PC-9 (cell line): ENCODE data around the gene RNF31.

Experiments
- EZH2 ChIP-seq: fragments of 200-600 bp; sonication (generic); IDR thresholded peaks from 2 replicates; pipeline ENCODE4 v1.8.0; 2017; ENCODE audit warnings: antibody characterized with exemption, low read depth
- TF ChIP-seq, protein P1 (sequence below): fragments of 200-600 bp; sonication (generic); conservative IDR thresholded peaks from 2 replicates; pipeline ENCODE4 v1.6.1; 2017; ENCODE audit warnings: mixed run types, antibody characterized with exemption, mild to moderate bottlenecking, moderate library complexity

DNA sequence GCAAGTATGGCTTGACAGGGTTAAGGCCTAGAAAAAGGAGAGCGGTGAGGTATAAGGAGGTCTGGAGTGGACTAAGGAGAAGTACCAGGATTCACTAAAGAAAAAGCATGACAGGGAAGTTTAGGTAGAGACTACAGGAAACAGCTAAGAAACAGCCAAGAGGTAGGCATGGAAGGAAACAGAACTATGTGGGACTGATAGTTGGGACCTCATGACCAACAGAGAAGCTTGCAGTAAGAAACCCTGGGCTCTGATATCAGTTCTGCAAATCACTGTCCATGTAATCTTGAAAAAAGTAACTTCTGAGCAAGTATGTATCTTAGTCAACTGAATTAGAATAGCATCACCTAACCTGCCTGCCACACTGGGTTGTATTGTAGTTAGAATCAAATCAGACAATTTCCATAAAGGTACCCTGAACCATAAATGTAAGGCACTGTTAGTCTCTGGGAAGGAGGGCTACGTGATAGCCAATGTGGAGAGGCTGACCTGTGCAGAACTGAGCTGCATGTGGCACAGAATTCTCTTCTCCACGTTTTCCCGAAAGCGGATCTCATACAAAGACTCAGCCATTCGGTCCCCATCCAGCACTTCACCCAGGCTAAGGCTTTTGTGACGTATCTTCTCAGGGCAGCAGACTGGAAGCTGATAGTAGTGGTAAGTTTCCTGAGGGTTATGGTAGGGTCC, 47.0 kb downstream of the RNF31 start:
- TF ChIP-seq, protein P1, sequence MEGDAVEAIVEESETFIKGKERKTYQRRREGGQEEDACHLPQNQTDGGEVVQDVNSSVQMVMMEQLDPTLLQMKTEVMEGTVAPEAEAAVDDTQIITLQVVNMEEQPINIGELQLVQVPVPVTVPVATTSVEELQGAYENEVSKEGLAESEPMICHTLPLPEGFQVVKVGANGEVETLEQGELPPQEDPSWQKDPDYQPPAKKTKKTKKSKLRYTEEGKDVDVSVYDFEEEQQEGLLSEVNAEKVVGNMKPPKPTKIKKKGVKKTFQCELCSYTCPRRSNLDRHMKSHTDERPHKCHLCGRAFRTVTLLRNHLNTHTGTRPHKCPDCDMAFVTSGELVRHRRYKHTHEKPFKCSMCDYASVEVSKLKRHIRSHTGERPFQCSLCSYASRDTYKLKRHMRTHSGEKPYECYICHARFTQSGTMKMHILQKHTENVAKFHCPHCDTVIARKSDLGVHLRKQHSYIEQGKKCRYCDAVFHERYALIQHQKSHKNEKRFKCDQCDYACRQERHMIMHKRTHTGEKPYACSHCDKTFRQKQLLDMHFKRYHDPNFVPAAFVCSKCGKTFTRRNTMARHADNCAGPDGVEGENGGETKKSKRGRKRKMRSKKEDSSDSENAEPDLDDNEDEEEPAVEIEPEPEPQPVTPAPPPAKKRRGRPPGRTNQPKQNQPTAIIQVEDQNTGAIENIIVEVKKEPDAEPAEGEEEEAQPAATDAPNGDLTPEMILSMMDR, result no peak
- no peak for TF ChIP-seq EZH2
